OCI-M1 (cell line): ENCODE results near the gene SF3B3.
"Not testable (repeated sequence)": the region's sequence is repeated elsewhere in the genome, so short reads cannot be mapped to it uniquely, and the experiment has no call there.

Experiments used
- DNase-seq: peaks from one replicate; lab custom pipeline; 2025; lab: John Stamatoyannopoulos, UW

SF3B3 gene

DNA sequence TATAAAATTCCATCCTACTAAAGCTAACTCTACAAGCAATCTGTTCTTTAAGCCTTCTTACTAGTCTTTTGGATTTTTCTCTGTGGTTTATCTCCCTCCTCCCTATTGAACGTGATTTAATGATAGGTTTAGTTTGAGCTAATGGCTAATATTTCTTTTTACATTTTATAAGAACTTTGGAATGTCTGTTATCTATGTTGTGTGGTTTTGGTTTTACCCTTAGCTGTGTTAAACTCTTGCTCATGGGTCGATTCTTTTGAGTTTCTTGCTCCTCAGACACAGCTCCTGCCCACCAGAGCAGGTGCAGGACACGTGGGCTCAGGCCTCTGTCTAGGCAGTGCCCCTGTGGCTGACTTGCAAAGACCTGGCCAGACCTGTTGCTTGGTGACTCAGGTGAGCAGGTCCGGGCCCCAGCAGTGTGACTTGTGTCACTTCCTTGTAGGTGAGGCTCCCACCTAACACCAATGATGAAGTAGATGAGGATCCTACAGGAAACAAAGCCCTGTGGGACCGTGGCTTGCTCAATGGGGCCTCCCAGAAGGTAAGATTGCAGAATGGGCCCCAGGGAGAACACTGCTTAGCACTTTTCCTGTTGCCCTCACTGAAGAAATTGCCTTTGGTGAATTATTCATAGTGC is 45.1 kb downstream of the SF3B3 start:
- no peak for DNase-seq

DNA sequence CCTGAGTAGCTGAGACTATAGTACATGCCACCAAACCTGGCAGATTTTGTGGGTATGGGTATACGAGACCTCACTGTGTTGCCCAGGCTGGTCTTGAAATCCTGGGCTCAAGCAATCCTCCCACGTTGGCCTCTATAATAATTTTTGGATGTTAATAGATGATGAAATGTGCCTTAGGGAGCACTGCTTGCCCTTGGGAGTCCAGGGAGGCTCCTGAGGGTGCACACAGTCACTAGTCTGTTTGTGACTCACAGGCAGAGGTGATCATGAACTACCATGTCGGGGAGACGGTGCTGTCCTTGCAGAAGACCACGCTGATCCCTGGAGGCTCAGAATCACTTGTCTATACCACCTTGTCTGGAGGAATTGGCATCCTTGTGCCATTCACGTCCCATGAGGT is 46.1 kb downstream of the SF3B3 start:
- DNase-seq = no peak

DNA sequence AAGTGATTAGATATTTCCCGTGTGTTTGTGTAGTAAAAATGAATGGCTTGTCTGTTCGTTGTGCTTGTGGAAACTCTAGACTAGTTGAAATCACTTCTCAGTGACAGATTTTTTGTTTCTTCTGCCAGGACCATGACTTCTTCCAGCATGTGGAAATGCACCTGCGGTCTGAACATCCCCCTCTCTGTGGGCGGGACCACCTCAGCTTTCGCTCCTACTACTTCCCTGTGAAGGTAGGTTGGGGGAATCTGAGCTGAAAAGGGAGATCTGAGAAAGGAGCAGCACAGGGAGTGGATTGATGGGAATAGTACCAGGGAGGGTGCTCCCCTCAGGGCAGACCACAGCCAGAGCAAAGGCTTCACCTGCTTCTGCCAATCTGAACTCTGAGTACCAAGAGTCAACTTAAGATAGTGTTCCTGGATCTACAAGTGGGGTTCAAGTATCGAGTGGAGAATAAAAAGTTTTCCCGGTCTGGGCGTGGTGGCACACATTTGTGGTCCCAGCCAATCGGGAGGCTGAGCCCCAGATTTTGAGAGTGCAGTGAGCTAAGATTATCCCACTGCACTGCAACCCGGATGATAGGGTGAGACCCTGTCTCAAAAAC is 47.5 kb downstream of the SF3B3 start:
- no peak for DNase-seq

DNA sequence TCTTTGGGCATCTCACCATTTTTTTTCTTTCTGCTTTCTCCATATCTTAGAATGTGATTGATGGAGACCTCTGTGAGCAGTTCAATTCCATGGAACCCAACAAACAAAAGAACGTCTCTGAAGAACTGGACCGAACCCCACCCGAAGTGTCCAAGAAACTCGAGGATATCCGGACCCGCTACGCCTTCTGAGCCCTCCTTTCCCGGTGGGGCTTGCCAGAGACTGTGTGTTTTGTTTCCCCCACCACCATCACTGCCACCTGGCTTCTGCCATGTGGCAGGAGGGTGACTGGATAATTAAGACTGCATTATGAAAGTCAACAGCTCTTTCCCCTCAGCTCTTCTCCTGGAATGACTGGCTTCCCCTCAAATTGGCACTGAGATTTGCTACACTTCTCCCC is 48.0 kb downstream of the SF3B3 start:
- DNase-seq = no peak

DNA sequence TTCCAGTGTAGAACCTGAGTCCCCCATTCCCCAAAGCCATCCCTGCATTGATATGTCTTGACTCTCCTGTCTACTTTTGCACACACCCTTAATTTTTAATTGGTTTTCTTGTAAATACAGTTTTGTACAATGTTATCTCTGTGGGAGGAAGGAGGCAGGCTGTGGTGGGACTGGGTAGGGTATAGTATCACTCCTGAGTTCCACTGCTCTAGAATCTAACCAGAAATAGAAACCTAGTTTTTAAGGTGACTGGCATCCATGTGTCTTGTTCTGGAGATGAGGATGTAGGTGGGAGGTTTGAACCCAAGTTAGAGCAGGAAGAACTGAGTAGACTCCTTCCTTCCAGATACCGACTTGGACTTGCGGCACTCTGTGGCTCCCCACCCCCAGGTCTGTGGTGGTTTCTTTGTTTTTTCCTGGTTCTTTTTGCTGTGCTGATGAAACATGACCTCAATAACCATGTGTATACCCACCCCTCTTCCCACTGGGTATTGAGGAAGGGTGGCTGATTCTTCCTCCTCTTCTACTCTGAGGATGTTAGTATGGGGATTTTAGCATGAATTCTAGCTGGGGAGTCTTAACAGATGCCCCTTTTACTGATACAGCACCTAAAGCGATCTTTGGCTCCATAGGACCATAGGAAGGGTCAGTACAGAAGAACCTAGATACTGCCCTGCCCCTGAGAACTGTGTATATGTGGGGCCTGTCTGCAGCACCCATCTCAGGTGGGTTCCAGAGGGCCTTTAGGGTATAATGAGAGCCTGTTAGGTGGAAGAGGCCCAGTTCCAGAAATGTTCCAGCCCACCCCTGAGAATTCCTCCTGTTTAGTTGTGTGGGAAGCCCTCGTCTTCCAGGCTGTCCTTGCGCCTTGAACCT is 48.7 kb downstream of the SF3B3 start:
- peak; percentile 12 for DNase-seq

DNA sequence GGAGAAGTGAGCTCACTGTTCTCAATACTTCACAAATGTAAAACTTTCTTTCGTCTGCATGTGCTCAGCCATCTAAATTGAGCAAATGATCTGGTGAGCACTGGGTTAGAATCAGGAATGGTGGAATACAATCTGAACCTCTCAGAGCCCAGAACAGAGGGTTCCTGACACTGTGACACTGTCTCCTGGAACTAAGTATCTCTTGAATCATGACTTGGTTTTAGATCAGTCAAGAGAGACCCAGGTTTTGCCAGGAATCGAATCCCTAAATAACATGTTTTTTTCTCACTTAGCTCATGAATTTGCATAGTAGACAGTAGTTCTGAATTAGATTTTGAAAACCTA is 49.3 kb downstream of the SF3B3 start:
- DNase-seq = no peak

DNA sequence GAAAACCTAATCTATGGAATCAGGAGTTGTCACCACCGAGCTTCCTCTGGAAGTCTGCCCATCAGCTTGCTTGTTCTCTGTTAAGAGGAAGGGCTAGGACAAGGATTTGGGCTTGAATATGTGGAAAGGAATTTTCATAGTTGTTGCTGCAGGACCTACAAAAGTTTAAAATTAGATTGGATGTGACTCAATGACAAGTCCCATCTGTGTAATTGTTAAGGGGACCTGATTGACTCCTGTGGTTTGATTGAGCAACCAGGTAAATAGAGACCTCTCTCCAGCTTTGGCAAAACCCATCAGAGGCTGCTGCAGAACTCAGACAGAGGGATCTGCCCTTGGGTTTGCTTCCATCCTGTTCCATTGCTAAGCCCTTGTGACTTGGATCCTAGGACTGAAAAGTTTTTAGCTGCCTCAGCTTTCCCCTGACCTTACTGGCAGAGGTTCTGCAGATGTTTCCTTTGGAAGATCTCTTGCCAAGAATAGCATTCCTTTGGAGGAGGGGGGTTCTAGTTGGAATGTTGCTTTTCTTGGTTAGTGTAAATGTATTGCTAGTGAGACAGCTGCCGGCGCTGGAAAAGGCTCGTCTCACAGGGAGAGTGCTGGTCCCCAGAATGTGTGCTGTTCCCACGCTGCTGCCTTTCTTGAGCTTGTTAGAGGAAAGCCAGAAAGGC is 50.0 kb downstream of the SF3B3 start:
- DNase-seq = no peak

DNA sequence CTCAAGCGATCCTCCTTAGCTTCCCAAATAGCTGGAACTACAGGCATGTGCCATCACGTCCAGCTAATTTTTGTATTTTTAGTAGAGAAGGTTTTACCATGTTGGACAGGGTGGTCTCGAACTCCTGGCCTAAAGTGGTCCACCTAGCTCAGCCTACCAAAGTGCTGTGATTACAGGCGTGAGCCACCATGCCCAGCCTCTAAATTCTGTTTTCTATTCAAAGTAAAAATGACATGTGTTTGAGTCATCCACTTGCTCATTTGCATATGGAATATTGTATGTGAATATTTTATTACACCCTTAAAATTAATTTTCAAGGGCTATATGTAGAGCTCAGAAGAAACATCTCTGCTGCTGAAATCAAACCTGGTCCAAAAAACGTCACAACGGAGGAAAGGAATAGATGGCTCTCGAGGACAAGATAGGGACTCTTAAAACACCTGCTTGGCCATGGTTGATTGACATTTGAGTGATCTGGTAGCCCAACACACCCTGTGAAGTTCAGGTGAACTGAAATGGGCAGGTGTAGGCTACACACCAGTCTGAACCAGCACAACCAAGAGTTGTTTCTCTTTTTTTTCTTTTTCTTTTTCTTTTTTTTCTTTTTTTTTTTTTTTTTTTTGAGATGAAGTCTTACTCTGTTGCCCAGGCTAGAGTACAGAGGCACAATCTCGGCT is 51.1 kb downstream of the SF3B3 start:
- DNase-seq = no peak

DNA sequence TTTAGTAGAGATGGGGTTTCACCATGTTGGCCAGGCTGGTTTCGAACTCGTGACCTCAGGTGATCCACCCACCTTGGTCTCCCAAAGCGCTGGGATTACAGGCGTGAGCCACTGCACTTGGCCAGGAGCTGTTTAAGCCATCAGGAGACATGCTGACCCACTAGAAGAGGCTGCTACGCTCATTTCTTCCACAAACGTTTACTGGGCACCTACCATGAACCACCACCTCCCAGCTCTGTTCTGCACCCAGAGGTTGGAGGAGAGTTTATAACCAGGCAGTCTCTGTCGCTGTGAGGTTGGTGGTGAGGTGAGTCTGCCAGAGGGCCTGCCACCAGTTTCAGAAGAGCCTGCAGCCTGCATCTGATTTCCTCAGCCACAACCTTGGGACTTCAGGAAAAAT is 51.8 kb downstream of the SF3B3 start:
- DNase-seq = no peak

DNA sequence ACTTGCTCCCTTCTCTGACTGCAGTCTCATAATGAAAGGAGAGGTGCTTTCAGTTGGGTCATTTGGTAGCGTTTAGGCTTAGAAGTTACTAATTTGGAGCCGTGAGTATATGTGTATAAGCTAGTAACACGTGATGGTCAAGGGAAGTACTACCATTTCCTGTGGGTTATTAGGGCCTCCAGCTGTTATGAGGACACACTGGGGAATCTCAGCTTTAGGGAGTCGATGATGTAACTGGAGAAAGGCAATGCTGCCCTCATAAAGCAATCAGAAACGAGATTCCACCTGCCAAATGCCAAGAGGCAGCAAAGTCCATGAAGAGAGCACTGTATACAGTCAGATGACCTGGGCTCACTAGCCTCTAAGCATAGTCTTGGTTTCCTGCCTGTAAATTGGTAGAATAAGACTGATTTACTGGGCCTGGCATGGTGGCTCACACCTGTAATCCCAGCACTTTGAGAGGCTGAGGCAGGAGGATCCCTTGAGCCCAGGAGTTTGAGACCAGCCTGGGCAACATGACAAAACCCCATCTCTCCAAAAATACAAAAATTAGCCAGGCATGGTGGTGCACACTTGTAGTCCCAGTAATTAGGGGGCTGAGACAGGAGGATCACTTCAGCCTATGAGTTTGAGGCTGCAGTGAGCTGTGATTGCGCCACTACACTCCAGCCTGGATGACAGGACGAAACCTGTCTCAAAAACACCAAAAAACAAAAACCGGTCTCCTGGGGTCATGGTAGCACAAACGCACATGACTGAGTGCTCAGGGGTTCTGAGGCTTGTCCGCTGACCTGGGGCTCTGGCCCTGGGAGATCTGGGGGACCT is 53.0 kb downstream of the SF3B3 start:
- DNase-seq = peak; percentile 46

DNA sequence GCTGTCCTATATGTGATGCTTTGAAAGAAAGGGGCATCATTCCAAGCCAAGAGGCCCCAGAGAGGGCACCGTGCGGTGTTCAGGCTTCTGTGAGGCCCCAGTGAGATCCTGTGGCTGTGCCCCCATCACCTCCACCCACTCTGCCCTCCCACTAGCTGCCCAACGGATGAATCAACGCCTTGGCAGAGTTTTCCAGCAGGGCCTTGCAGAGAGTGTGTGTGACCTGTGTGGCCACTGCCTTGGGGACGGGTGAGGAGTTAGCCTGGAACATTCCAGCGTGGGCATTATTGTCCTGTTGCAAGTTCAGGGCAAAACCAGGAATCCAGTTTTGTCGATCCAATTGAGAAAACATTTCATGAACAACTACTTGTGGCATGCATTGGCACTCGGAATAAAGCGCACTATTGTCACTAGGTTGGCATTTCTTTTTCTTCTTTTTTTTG is 53.7 kb downstream of the SF3B3 start:
- DNase-seq = no peak

DNA sequence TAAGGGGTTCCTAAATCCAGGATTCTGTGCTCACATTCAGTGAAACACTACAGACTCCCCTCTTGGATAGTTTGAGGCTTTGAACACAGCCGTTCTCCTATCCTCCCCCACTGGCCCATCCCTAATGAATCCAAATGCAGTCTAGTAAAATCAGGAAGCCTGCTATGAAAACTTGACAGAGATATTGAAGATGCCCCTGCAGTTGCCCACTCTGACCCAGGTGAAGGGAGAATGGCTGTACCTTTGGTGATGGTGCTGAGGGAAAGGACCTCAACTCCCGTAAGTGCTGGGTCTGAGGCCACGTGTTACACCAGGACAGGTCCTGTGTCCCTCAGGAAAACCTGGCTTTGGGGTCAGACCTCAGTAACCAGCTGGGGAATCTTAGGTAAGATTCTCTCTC is 54.4 kb downstream of the SF3B3 start:
- DNase-seq = no peak

DNA sequence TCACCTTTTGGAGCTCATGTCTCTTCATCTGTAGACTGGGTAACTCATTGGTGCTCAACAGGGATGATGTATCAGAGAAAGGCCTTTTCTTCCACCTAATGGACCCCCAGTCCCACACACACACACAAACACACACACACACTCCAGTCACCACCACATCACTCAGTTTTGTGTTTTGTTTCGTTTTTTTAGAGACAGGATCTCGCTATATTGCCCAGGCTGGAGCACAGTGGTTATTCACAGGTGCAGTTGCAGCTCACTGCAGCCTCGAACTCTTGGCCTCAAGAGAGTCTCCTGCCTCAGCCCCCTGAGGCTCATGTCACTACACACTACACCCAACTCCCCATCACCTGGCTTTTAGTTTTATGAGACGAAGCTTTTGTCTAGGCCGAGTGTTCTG is 55.6 kb downstream of the SF3B3 start:
- no peak for DNase-seq

DNA sequence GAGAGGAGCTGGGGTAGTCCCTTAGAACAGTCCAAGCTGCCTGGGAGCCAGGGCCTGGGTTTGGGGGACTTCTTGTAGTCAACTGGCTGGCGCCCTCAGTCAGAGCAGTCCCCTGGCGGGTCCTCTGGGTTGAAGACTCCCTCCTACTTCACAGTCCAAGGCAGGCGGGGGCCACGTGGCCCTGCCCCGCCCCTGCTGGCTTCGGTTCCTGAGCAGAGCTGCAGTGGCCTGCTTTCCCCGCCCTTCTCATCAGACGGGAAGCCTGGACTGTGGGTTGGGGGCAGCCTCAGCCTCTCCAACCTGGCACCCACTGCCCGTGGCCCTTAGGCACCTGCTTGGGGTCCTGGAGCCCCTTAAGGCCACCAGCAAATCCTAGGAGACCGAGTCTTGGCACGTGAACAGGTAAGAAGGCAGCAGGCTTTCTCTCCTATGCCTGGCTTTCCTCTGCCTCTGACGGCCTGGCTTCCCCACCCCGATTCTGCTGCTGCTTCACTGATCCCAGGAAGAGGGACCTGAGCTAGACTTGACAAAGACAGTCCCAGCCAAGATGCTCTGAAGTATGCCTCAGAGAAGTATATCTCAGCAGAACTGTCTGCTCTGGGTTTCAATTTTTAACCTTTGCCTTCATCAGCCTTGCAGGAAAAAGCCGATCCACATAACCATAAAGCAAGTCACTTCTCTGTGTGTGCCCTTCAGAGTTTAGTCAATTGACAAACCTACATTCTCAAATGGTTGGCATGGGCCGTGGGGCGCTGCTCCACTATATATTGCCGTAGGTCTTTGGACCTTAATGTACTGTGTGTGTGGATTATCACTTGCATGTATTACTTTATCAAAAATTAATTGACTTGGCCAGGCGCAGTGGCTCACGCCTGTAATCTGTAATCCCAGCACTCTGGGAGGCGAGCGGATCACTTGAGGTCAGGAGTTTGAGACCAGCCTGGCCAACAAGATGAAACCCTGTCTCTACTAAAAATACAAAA is 56.3 kb downstream of the SF3B3 start:
- DNase-seq = no peak

DNA sequence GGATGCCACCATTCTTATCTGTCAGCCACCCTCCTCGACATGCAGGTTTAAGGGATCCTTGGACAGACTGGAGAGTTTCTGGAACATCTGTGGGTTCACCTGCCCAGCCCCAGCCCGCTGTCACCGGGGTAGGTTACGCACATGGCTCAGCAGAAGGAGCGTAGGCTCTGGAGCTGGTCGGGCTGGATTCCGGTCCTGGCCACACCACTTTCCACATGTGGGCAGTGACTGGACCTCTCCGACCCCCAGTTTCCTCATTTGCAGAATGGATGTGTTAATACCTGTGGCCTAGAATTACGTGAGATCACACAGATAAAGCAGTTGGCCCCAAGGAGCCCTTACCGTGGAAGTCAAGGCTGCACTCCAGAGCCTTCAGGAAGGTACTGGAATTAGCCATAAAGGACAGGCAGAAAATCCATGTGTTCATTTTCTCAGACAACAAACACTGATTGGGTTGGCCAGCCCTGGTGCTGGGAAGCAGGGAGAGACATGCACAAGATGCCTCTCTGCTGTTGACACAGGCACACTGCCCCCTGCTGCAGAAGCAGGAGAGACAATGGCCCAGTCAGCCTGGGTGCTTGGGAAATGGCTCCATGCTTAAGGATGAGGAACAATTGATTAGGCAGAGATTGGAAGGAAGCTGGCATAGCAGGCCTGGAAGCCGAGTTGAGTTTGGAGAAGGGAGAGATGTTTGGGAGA is 58.8 kb downstream of the SF3B3 start:
- DNase-seq = peak; percentile 13

DNA sequence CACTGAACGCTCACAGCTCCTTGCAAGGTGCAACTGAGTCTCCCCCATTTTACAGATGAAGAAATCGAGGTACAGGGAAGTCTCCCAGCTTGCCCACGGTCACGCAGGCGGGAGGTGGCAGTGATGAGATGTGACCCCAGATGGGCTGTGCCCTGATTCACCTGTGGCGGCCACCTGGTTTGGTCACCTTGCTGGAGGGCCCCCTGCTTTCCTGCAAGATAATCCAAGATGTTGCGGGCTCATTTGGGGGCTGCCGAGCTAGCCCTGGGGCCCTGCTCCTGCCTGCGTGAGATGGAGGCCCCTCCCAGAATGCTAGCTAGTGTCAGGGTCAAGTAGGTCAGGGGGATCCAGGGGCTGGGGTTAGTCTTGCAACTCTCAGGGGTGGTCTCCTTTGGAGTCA is 63.1 kb downstream of the SF3B3 start:
- DNase-seq = no peak

DNA sequence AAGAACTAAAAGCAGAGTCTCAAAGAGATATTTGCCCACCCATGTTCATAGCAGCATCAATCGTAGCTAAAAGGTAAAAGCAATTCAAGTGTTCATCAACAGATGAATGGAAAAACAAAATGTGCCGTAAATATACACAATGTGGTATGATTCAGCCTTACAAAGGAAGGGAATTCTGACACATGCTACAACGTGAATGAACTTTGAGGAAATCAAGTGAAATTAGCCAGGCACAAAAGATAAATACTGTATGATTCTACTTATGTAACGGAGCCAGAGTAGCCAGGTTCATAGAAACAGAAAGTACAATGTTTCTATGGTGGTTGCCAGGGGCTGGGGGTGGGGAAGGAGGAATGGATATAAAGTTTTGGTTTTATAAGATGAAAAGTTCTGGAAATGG is 64.9 kb downstream of the SF3B3 start:
- DNase-seq = no peak

DNA sequence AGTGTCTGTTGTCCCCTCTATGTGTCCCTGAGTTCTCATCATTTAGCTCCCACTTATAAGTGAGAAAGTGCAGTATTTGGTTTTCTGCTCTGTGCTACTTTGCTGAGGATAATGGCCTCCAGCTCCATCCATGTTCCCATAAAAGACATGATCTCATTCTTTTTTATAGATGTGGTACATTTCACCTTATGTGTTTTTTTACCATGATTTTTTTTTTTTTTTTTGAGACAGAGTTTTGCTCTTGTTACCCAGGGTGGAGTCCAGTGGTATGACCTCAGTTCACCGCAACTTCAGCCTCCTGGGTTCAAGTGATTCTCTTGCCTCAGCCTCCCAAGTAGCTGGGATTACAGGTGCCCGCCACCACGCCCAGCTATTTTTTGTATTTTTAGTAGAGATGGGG is 65.8 kb downstream of the SF3B3 start:
- DNase-seq = not testable (repeated sequence)

DNA sequence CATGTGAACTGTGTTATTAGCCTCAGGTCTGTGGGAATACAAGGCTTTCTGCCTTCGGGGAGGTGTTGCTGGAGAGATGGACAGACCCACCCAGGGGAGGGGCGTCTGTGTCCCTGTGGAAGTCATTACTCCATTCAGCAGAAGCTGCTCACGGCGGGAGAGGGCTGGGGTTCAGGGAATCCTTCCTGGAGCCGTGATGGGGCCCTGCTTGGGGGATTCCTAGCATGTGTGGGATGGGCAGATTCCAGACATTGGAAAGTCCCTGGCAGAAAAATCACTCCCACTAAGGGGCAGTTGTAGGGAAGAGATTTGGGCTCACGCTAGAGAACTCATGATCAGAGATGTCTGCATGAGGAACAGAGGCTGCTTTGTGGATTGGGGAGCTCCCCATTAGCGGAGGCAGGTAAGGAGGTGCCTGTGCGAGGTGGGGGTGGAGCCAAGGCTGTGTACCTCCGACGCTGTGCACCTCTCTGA is 66.4 kb downstream of the SF3B3 start:
- no peak for DNase-seq
